Measurements from ENCODE around the gene CD79B.

GRCh38 chr17:63926164-63926563, 6.0 kb downstream of the CD79B start:
- TF ChIP-seq TCF4 (CRISPR knock-in tag; IDR thresholded peaks at IDR 0.05; ENCODE audit: borderline replicate concordance): no peak
- no peak for TF ChIP-seq POU6F1 (CRISPR knock-in tag; IDR thresholded peaks at IDR 0.05; ENCODE audit: borderline replicate concordance, low read depth)
- no peak for TF ChIP-seq CSDC2 (CRISPR knock-in tag; IDR thresholded peaks at IDR 0.05)
- no peak for TF ChIP-seq ZFP3 (CRISPR knock-in tag; IDR thresholded peaks at IDR 0.05)
- TF ChIP-seq RARB (CRISPR knock-in tag; IDR thresholded peaks at IDR 0.05): no peak
- no peak for TF ChIP-seq CREB5 (CRISPR knock-in tag; IDR thresholded peaks at IDR 0.05; ENCODE audit: low read depth)
- no peak for TF ChIP-seq ZC3H10 (CRISPR knock-in tag; IDR thresholded peaks at IDR 0.05)
- TF ChIP-seq PATZ1 (CRISPR knock-in tag; IDR thresholded peaks at IDR 0.05; ENCODE audit: borderline replicate concordance): no peak
- no peak for TF ChIP-seq ZNF70 (CRISPR knock-in tag; IDR thresholded peaks at IDR 0.05)
- TF ChIP-seq TOX (CRISPR knock-in tag; IDR thresholded peaks at IDR 0.05; ENCODE audit: borderline replicate concordance): no peak
- no peak for TF ChIP-seq BACH2 (CRISPR knock-in tag; IDR thresholded peaks at IDR 0.05; ENCODE audit: borderline replicate concordance)
